DOHH2 (cell line): ENCODE results near the gene IRF2BPL.

Source experiments
- EZH2phosphoT487 ChIP-seq: fragments of 200-600 bp; sonication (generic); IDR thresholded peaks from 2 replicates; pipeline ENCODE4 v1.6.1; 2017; ENCODE audit warnings: borderline replicate concordance, mild to moderate bottlenecking, antibody characterized with exemption, low read length, moderate library complexity, mixed read lengths
- TF ChIP-seq, protein P1 (sequence below): fragments of 200-600 bp; sonication (generic); IDR thresholded peaks from one replicate; pipeline ENCODE4 v1.5.1; 2014; ENCODE audit warnings: antibody characterized with exemption, mild to moderate bottlenecking, low read depth, low read length; ENCODE audit not compliant: poor library complexity, severe bottlenecking

DNA sequence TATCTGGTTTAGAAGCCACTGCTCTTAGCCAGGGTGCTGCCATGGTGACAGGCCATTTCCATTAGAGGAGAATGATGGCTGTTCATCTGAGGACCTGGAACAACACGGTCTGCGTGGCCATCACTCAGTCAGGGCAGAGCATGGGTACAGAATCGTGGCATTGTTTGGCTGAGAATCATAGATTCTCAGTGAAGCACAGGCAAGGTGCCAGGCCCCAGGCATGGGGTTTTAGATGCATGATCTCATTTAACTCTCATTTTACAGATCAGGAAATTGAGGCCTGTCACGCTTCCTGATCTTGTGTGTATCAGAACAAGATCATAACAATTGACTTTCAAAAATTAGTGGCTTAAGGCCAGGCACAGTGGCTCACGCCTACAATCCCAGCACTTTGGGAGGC lies 26.8 kb upstream of the IRF2BPL start:
- TF ChIP-seq, protein P1, sequence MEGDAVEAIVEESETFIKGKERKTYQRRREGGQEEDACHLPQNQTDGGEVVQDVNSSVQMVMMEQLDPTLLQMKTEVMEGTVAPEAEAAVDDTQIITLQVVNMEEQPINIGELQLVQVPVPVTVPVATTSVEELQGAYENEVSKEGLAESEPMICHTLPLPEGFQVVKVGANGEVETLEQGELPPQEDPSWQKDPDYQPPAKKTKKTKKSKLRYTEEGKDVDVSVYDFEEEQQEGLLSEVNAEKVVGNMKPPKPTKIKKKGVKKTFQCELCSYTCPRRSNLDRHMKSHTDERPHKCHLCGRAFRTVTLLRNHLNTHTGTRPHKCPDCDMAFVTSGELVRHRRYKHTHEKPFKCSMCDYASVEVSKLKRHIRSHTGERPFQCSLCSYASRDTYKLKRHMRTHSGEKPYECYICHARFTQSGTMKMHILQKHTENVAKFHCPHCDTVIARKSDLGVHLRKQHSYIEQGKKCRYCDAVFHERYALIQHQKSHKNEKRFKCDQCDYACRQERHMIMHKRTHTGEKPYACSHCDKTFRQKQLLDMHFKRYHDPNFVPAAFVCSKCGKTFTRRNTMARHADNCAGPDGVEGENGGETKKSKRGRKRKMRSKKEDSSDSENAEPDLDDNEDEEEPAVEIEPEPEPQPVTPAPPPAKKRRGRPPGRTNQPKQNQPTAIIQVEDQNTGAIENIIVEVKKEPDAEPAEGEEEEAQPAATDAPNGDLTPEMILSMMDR = no peak
- TF ChIP-seq EZH2phosphoT487 = no peak
